Medulla oblongata (tissue), 1 donor: ENCODE measurements around the gene NFKBIE.
A peak's percentile ranks its signal among the peaks of the same experiment; 100 is the strongest.
"Not testable (repeated sequence)": the region's sequence is repeated elsewhere in the genome, so short reads cannot be mapped to it uniquely, and the experiment has no call there.

Source experiments
- DNase-seq: peaks from one replicate; pipeline ENCODE4 v3.0.0-alpha.2; 2015; ENCODE audit errors: extremely low spot score

Gene NFKBIE

DNA sequence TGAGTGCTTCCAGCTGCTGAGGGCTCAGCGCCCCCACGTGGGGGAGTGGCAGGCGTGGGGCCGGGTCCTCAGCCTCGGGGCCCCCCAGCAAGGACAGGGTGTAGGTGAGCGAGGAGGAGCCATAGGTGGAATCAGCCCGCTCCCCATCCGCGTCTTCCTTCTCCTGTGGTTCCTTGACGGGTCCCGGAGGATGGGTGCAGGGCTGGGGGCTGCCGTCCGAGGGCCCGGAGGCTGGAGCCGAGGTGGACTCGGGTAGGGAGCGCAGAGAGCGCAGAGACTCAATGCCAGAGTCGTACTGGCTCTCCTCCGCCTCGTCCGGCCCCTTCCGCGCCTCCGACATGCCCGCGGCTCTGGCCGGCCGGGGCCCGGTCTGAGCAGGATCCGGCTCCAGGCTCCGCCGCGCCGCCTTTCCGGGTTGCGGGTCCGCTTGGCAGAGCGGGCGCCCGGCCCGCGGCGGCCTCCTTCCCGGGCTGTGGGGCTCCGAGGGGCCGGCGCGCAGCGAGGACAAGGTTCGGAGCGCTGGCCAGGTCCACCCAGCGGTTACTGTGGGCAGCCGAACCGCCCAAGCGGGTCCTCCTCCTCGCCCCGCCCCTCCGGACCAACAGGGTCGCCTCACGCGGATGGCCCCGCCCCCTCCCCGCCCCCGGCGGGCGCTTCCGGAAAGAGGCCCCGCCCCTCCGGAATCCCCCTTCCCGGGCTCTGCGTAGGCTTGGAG is at the start of gene NFKBIE:
Gene NFKBIE (minus strand): TSS at position 545 of the 715 bp plus-strand sequence. CDS start 205 bp downstream, at position 340.
- DNase-seq: peak; percentile 95

GRCh38 chr6:44314657-44315056 is 49.3 kb upstream of the NFKBIE start:
- DNase-seq: not testable (repeated sequence)

DNA sequence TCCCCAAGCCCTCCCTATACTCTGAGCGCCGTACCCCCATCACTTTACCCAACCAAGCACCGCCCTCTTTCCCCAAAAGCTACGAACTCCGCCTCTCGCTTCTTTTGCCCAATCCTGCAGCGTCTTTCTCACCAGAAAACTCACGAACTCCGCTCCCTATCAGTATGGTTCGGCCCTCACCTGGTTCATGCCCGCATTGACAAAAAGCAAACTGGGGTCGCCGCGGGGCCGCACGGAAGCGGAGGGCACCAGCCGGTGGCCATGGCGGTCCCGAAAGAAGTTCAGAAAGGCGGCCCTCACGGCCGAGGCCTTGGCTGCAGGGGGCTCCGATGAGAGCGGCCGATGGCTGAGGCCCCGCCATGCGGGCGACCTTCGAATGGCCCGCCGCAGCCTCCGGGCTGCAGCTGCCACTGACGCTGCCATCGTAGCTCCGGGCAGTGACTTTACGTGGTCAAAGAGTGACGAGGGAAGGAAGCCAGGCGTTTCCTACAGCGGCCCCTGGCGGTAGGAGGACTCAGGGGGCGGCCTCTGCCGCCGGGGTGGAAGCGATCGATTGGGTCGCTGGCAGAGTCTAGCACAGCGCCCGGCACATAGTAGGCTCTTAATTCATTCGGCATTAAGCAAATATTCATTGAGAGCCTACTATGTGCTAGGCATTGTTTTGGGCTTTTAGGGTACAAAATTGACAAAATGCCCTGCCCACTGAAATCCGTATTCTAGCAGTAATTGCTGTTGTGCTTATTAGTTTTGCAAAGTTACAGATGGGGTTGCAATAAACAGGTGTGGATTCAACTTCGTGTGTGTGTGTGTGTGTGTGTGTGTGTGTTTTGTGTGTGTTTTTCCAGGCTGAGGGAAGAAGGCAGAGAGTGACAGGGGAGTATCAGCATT is 47.8 kb upstream of the NFKBIE start, which contains the start of gene AARS2:
Gene AARS2 (minus strand): TSS at position 447 of the 888 bp plus-strand sequence. CDS start 24 bp downstream, at position 423.
- DNase-seq: peak; percentile 87

DNA sequence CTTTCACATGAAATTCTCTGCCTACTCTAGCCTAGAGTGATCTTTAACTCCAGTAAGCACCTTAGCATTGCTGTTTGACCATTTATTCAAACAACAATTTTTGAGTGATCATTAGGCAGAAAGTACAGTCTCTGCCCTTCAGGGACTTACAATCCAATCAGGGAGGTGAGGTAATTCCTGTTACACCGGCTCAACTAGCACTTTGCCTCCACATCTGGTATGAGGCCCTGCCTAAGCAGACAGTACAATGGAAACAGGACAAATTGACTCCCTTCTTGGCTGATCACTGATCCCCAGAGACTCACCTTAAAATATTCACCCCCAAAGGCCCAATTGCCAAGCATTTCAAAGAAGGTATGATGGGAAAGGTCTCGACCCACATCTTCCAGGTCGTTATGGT is 46.4 kb upstream of the NFKBIE start:
- DNase-seq: no peak

GRCh38 chr6:44311304-44311703 is 46.0 kb upstream of the NFKBIE start:
- no peak for DNase-seq

- DNase-seq: no peak
These were observed 44.9 kb upstream of the NFKBIE start for GRCh38 chr6:44310241-44310640.

DNA sequence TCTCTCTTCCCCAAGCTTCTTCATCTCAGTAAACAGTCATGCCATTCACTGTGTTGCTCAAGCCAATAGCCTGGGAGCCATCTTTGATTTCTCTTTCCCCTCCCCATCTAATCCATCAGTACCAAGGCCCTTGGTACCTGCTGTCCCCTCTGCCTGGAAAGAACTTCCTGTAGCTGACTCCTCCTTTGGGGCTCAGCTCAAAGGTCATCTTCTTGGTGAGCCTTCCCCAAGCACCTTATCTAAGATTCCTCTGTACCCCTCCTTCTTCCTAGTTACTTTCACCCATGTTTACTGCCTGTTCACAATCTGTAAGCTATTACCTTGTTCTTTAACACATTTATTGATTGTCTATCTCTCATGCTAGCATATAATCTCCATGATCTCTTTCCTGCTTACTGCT is 44.3 kb upstream of the NFKBIE start:
- no peak for DNase-seq

DNA sequence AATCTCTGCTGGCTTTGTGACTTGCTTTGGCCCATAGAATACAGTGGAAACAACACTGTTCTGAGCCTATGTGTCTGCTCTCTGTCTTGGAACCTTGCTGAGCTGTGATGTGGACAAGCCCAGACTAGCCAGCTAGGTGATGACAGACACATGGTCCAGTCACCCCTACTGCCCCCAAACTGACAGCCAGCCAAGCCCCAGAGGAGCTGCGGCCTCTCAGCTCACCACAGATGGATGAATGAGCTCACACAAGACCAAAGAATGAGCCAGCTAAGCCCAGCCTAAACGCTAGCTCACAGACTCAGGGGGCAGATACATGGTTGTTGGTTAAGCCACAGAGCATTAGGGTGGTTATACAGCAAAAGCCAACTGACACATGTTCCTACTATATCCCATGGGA is 43.7 kb upstream of the NFKBIE start:
- no peak for DNase-seq

DNA sequence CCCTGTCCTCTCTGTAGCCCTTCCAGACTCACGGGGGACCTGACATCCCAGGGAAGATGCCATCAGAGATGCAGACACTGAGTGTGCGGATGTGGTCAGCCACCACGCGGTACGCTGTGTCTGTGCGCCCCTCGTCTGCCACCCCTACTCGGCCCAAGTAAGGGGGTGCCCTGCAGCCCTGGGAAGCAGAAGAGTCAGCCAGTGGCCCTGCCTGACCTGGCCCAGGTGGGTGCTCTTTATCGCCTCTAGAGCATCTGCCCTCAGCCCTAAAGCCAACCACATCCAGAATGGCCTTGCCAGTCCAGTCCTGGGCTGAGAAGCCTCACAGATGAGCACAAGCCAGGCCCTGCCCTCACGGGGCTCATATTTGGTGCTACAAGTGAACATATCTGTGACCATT is 41.9 kb upstream of the NFKBIE start:
- DNase-seq: no peak

- no peak for DNase-seq
These were observed 41.4 kb upstream of the NFKBIE start for GRCh38 chr6:44306710-44307109.

DNA sequence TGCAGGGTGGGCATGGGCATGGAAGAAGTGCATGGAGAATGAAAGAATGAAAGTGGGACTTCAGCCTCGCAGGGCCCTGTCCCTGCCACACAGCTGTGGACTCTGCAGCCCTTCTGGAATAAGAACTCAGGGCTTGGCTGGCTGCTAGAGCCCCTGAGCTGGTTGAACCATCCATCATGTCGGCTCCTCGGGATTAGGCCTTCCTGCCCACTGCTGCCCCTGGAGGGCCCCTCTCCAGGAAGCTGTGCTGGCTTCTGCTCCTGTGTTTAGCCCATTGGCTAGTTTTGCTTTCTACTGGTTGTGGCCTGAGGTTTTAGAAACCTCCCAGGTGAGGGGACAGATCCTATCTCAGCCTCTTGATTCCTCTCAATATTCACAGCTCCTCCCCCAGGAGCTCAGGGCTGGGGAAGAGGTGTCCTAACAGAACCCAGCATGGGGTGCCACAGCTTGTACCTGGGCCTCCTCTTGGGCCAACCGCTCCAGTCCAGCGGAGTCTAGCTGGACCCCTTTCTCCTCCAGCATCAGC is 39.9 kb upstream of the NFKBIE start:
- DNase-seq: no peak

GRCh38 chr6:44304282-44305199 is 39.2 kb upstream of the NFKBIE start:
- DNase-seq: no peak

DNA sequence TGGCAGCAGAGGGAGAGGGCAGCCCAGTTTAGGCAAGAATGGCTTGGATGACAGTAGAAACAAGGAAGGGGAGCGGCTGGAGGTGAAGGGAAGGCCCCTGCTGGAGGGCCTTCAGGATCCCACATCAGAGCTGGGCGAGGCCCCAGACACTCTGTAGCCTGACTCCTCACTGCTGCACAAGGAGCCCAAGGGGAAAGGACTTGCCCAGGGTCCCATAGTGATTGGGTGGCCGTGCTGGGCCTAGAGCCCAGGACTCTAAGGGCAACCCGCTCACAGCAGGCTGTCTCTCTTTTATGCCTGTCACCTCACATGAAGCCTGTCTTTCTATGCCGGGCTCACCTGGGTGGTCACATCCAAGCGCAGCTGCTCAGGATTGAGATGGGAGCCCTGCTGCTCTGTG is 38.5 kb upstream of the NFKBIE start:
- no peak for DNase-seq

- no peak for DNase-seq
These were observed 37.5 kb upstream of the NFKBIE start for GRCh38 chr6:44302856-44303255.

DNA sequence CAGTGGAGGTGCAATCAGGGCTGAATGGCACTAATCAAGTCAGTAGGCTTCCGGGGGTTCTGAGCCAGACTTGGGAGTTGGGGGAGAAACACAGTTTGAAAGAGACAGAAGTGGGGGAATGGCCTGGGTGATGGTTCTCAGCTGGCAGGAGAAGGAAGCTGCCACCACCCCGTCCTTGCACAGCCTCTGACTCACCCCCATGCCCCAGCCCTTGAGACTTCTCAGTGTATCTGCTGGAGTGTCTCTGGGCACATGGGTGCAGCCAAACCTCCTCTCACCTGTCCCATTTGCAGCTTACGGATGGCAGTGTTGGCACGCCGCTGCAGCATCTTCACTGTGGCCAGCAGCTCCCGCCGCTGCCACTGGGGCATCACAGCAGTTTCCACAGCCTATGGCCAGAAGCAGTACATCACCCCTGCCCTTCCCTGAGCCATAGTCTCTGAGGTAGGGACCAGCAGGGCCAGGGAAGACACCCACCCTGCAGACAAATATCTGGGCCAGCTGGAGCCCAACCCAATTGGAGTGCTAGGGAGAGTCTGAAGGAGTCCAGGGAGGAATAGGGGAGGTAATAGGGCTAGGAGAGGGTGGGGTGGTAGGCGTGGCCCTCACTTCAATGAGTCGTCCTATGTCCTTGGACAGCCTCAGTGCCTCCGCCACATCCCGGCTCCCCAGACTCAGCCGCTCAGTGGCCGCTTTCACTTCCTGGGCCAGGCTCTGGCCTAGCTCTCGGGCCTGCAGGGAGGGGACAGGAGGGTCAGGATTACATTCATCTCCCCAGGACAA is 36.6 kb upstream of the NFKBIE start:
- no peak for DNase-seq

DNA sequence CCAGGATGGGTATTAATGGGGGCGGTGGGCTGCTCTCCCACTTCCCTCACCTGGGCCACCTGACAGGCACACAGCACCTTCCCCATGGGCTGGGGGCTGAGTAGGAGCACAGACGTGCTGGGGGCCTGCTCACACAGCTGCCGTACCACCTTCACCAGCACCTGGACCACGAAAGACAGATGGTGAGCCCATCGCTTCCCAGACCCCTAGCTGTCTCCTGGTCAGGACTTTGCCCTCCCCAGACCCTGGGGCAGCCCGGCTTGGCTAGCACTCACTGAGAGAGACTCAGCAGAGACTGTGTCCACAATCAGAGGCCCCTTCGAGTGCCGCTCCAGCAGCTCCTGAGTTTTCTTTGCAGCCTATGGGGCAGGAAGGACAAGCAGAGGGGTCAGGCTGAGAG is 35.8 kb upstream of the NFKBIE start:
- no peak for DNase-seq

DNA sequence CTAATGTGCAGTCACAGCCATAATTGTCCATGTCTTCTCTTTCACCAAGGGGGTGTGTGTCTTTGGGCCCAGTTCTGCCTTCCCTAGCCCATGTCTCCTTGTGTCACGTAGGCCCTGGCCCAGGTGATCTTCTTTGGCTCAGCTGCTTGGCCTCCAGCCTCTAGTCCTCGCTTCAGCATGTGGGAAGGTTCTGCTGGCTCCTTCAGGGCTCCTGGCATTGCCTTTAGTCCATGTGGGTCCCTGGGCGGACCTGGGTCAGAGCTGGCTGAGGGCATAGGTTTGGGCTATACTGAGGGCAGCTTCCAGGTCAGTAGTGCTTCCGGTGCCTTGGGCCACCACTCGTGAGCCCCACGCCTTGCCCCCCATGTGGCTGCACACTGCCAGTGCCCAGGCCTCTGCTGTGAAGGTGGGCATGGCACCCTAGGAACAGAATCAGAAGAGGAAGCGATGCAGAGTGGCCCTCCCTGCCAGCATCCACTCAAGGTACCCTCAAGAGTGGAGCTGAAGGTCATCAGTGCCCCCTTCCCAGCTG is 35.0 kb upstream of the NFKBIE start:
- DNase-seq: no peak

GRCh38 chr6:44298864-44299263 is 33.5 kb upstream of the NFKBIE start:
- DNase-seq: no peak

GRCh38 chr6:44298055-44298803 is 32.9 kb upstream of the NFKBIE start:
- DNase-seq: no peak
